Osteocyte (in vitro differentiated cells): ENCODE data around the gene CSNK1G1. TPM values are rescaled to one million over a fixed set of nuclear protein-coding genes. Genes with fewer than 3 reads are reported as not detected.

Source experiments
- DNase-seq: peaks from one replicate; pipeline ENCODE4 v3.0.0; 2021; ENCODE audit warnings: mixed read lengths; ENCODE audit not compliant: unreplicated experiment; ENCODE audit errors: extremely low spot score
- H3K27ac Mint-ChIP-seq: one replicate; pipeline ENCODE4 v1.8.0; 2021; ENCODE audit warnings: mild to moderate bottlenecking, mixed read lengths; ENCODE audit not compliant: unreplicated experiment
- H3K27me3 Mint-ChIP-seq: one replicate; pipeline ENCODE4 v1.8.0; 2021; ENCODE audit warnings: mixed read lengths; ENCODE audit not compliant: unreplicated experiment
- H3K36me3 Mint-ChIP-seq: one replicate; pipeline ENCODE4 v1.8.0; 2021; ENCODE audit warnings: mixed read lengths; ENCODE audit not compliant: unreplicated experiment
- H3K4me1 Mint-ChIP-seq: one replicate; pipeline ENCODE4 v1.8.0; 2021; ENCODE audit warnings: mixed read lengths; ENCODE audit not compliant: unreplicated experiment
- H3K4me3 Mint-ChIP-seq: one replicate; pipeline ENCODE4 v1.8.0; 2021; ENCODE audit warnings: mild to moderate bottlenecking, moderate library complexity, mixed read lengths; ENCODE audit not compliant: unreplicated experiment
- H3K9me3 Mint-ChIP-seq: one replicate; pipeline ENCODE4 v1.8.0; 2021; ENCODE audit warnings: mixed read lengths; ENCODE audit not compliant: unreplicated experiment
- total RNA-seq: library from RNA; stranded (reverse); gene quantifications from 2 replicates; pipeline ENCODE4 v1.2.1, GENCODE V29; 2021
- TF ChIP-seq, protein P1 (sequence below): fragments of 200-600 bp; sonication (generic); IDR thresholded peaks from 2 replicates; pipeline ENCODE4 v1.5.0; 2021; ENCODE audit warnings: antibody characterized with exemption, mild to moderate bottlenecking, moderate library complexity

CSNK1G1 gene
- total RNA-seq, 1 donor from 2014 or later: 22.2 TPM

DNA sequence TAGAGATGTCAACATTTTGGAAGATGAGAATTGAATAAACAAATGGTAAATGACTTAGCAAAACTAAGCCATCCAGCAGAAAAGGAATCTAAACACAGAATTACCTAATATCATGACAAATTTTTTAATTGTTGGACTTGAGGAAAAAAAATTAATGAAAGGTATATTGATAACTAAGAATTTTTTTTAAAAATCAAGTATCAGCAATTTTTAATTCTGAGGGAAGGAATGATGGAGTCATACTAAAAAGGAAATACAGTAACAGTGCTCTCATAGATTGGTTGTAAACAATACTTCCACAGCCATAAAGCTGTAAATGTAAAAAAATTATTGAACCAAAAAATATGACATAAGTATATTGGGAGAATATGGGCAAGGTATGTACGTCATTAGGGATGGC is 68.0 kb downstream of the CSNK1G1 start:
- no peak overlapping the region for H3K4me3 Mint-ChIP-seq
- no peak for DNase-seq
- H3K36me3 Mint-ChIP-seq: peaks cover 1% of the 10 kb centered on the region
- H3K27me3 Mint-ChIP-seq: no peaks in the 10 kb centered on the region
- H3K4me1 Mint-ChIP-seq: peaks cover 9% of the 10 kb centered on the region
- H3K27ac Mint-ChIP-seq: no peak overlapping the region
- H3K9me3 Mint-ChIP-seq: no peaks in the 10 kb centered on the region
- TF ChIP-seq, protein P1, sequence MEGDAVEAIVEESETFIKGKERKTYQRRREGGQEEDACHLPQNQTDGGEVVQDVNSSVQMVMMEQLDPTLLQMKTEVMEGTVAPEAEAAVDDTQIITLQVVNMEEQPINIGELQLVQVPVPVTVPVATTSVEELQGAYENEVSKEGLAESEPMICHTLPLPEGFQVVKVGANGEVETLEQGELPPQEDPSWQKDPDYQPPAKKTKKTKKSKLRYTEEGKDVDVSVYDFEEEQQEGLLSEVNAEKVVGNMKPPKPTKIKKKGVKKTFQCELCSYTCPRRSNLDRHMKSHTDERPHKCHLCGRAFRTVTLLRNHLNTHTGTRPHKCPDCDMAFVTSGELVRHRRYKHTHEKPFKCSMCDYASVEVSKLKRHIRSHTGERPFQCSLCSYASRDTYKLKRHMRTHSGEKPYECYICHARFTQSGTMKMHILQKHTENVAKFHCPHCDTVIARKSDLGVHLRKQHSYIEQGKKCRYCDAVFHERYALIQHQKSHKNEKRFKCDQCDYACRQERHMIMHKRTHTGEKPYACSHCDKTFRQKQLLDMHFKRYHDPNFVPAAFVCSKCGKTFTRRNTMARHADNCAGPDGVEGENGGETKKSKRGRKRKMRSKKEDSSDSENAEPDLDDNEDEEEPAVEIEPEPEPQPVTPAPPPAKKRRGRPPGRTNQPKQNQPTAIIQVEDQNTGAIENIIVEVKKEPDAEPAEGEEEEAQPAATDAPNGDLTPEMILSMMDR: no peak

DNA sequence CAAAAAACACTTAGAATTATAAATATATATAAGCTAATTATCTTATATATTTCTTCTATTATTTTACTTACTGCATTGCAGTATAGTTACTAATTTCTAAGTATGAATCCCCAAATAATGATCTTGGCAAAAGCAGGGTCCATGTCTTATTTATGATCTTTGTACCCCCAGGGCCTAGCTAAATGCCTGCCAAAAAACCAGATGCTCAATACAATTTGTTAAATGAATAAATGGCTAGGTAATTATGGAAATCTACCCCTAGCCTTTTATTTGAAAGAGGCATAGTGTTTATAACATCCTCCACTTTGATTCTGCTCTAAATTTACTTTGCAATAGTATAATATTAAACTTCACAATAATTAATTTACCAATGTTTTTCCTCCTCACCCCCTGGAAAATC is 69.5 kb downstream of the CSNK1G1 start:
- H3K4me1 Mint-ChIP-seq: peaks cover 9% of the 10 kb centered on the region
- peaks cover 1% of the 10 kb centered on the region for H3K36me3 Mint-ChIP-seq
- H3K9me3 Mint-ChIP-seq: no peaks in the 10 kb centered on the region
- TF ChIP-seq, protein P1: no peak
- H3K27ac Mint-ChIP-seq: no peak overlapping the region
- H3K27me3 Mint-ChIP-seq: no peaks in the 10 kb centered on the region
- DNase-seq: no peak
- no peak overlapping the region for H3K4me3 Mint-ChIP-seq

DNA sequence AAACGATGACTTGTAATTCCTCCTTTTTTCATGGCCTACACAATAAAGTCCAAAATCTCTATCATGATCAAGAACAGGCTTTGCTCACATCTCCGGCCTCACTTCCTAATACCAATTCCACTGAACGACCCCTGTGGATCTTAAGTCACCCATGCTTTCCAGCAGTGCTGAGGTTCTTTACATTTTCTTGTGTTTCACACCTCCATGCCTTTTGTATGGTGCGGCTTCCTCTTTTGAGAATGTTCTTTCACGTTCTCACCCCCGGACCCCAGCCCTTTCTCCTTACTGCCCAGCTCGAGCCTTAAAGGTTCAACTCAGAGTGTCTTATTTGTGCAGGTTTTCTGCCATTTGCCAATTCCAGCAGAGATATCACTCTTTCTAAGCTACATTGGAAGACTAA is 70.1 kb downstream of the CSNK1G1 start:
- H3K27ac Mint-ChIP-seq: no peak overlapping the region
- DNase-seq: no peak
- H3K4me3 Mint-ChIP-seq: no peak overlapping the region

DNA sequence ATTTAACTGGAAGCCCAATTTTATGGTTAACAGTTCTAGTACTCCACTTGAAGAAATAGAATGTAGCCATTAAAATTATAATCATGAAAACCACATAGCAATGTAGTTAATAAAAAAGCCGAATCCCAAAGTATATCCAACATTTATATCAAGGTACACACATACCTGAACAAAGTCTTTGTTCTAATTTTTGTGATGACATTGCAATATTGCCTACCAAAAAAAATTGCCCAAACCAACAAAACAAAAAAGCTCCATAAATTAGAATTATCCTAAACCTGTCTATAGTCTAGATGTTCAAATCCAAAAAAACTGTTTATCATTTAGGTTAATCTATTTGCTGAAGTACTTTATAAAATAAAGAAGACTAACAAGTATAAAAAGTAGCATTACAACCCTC is 70.8 kb downstream of the CSNK1G1 start:
- Mint-ChIP-seq H3K27ac (no peak overlapping the region), H3K9me3 (no peaks in the 10 kb centered on the region)

More for the DNA sequence above, 70.1 kb downstream of the CSNK1G1 start:
- TF ChIP-seq, protein P1: no peak
- Mint-ChIP-seq H3K27me3 (no peaks in the 10 kb centered on the region), H3K9me3 (no peaks in the 10 kb centered on the region), H3K36me3 (peaks cover 3% of the 10 kb centered on the region), H3K4me1 (peaks cover 9% of the 10 kb centered on the region)

DNA sequence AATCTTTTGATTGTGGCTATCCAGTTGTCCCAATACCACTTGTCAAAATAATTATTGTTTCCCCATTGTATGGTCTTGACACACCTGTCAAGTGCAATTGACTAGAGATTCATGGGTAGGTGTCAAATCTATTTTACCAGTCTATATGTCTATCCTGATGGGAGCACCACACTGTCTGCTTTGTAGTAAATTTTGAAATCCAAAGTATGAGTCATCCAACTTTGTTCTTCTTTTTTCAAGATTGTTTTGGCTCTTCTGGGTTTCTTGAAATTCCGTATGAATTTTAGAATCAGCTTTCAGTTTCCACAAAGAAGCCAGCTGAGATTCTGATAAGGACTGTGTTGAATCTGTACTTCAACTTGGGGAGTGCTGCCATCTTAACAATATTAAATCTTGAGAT is 71.9 kb downstream of the CSNK1G1 start:
- H3K36me3 Mint-ChIP-seq: peaks cover 3% of the 10 kb centered on the region
- TF ChIP-seq, protein P1: no peak
- peak overlapping the region; percentile 70 for H3K27ac Mint-ChIP-seq
- no peaks in the 10 kb centered on the region for H3K9me3 Mint-ChIP-seq
- no peak for DNase-seq
- H3K4me1 Mint-ChIP-seq: peaks cover 6% of the 10 kb centered on the region
- H3K27me3 Mint-ChIP-seq: no peaks in the 10 kb centered on the region
- H3K4me3 Mint-ChIP-seq: no peak overlapping the region

More for the DNA sequence above, 70.8 kb downstream of the CSNK1G1 start:
- H3K36me3 Mint-ChIP-seq: peaks cover 3% of the 10 kb centered on the region
- peaks cover 9% of the 10 kb centered on the region for H3K4me1 Mint-ChIP-seq
- H3K4me3 Mint-ChIP-seq: no peak overlapping the region
- no peak for DNase-seq
- TF ChIP-seq, protein P1: no peak
- no peaks in the 10 kb centered on the region for H3K27me3 Mint-ChIP-seq
